Common myeloid progenitor, CD34-positive (primary cell): Measurements from ENCODE around the gene ZNF48.
A peak's percentile ranks its signal among the peaks of the same experiment; 100 is the strongest.

Experiments
- CTCF ChIA-PET: fragments of 350-600 bp; sonication (Branson Sonifier 250); formaldehyde crosslinking; loops from one replicate; lab custom pipeline; 2021; ENCODE audit warnings: antibody characterized with exemption; lab: Charles Lee
- POLR2A ChIA-PET: fragments of 350-600 bp; sonication (Branson Sonifier 250); formaldehyde crosslinking; loops from one replicate; lab custom pipeline; 2021; ENCODE audit warnings: antibody characterized with exemption; lab: Charles Lee
- DNase-seq, 3 donors: peaks; one replicate each; pipeline versions ENCODE4 v3.0.0 to v3.0.0-alpha.2; 2013
- H3K27ac ChIP-seq, 2 experiments: 1 replicate in 1 of 2; 2 replicates in 1 of 2; pipeline ENCODE4 v1.7.0; 2013; ENCODE audit warnings: inconsistent platforms in 2 of 2, low read length in 2 of 2, mild to moderate bottlenecking in 2 of 2, low read depth in 1 of 2, moderate library complexity in 1 of 2; ENCODE audit not compliant: severe bottlenecking in 2 of 2, insufficient read depth in 1 of 2, poor library complexity in 1 of 2
- H3K27me3 ChIP-seq, 5 experiments: replicated peaks in 2 of 5; 1 replicate in 3 of 5; 2 replicates in 2 of 5; pipeline versions ENCODE4 v1.6.1 to v1.7.0; 2013; ENCODE audit warnings: low read length in 4 of 5, mild to moderate bottlenecking in 2 of 5, moderate library complexity in 2 of 5, inconsistent platforms in 1 of 5; ENCODE audit not compliant: insufficient read depth in 5 of 5, control insufficient read depth in 4 of 5
- H3K36me3 ChIP-seq, 4 experiments: 1 replicate in 2 of 4; 2 replicates in 2 of 4; pipeline versions ENCODE4 v1.6.1 to v1.7.0; 2013; ENCODE audit warnings: low read length in 3 of 4, control low read depth in 1 of 4, mild to moderate bottlenecking in 1 of 4; ENCODE audit not compliant: control insufficient read depth in 4 of 4, insufficient read depth in 4 of 4
- H3K4me1 ChIP-seq, 4 experiments: 1 replicate in 3 of 4; 2 replicates in 1 of 4; pipeline versions ENCODE4 v1.6.1 to v1.7.1; 2013; ENCODE audit warnings: low read length in 3 of 4, mild to moderate bottlenecking in 3 of 4, control low read depth in 1 of 4, inconsistent platforms in 1 of 4, moderate library complexity in 1 of 4; ENCODE audit not compliant: control insufficient read depth in 4 of 4, insufficient read depth in 4 of 4; ENCODE audit errors: control extremely low read depth in 1 of 4
- H3K4me3 ChIP-seq, 7 experiments: 1 replicate in 4 of 7; 2 replicates in 3 of 7; pipeline versions ENCODE4 v1.5.1 to v1.7.0; 2013; ENCODE audit warnings: mild to moderate bottlenecking in 7 of 7, low read length in 6 of 7, moderate library complexity in 6 of 7, inconsistent platforms in 2 of 7, low read depth in 2 of 7, control low read depth in 1 of 7; ENCODE audit not compliant: insufficient read depth in 4 of 7, control insufficient read depth in 1 of 7; ENCODE audit errors: extremely low read depth in 1 of 7
- H3K9me3 ChIP-seq, 5 experiments: 1 replicate in 4 of 5; 2 replicates in 1 of 5; pipeline versions ENCODE4 v1.6.1 to v1.7.1; 2013; ENCODE audit warnings: low read length in 4 of 5, mild to moderate bottlenecking in 2 of 5, inconsistent platforms in 1 of 5, low read depth in 1 of 5, moderate library complexity in 1 of 5; ENCODE audit not compliant: control insufficient read depth in 4 of 5, insufficient read depth in 2 of 5; ENCODE audit errors: control extremely low read depth in 1 of 5
- WGBS: methylation state at CpG from one replicate; pipeline ENCODE4 v1.1.5; 2013; ENCODE audit not compliant: insufficient coverage; 5-methylcytosine and 5-hydroxymethylcytosine counted together

The ZNF48 gene

GRCh38 chr16:30434852-30435251 lies 39.6 kb downstream of the ZNF48 start:
- no peaks in the 10 kb centered on the region for H3K27me3 ChIP-seq
- POLR2A ChIA-PET: no interaction called here
- no peak overlapping the region for H3K4me3 ChIP-seq
- DNase-seq: no peak
- H3K4me1 ChIP-seq: peaks cover 0 to 11% (median 6%) of the 10 kb centered on the region in 4 experiments
- no peaks in the 10 kb centered on the region for H3K9me3 ChIP-seq
- no peak overlapping the region for H3K27ac ChIP-seq
- H3K36me3 ChIP-seq: no peaks in the 10 kb centered on the region
- WGBS: 91% methylated on average over 4 of the region's 4 CpGs
- CTCF ChIA-PET: interaction anchor here (1.0 to 2.4 kb wide), 3 partner anchors 10 to 194 kb away, joined by 3 to 8 read pairs (median 3); no protein-coding TSS in a partner anchor

- H3K4me1 ChIP-seq: peaks cover 0 to 14% (median 3%) of the 10 kb centered on the region in 4 experiments
- H3K4me3 ChIP-seq: no peak overlapping the region
- DNase-seq: no peak
- no peaks in the 10 kb centered on the region for H3K36me3 ChIP-seq
- CTCF ChIA-PET: interaction anchor here (1.2 kb wide), 1 partner anchor 12 kb away, joined by 3 read pairs; no protein-coding TSS in a partner anchor
- POLR2A ChIA-PET: no interaction called here
- 100% methylated on average over 3 of the region's 3 CpGs for WGBS
- H3K9me3 ChIP-seq: no peaks in the 10 kb centered on the region
- no peaks in the 10 kb centered on the region for H3K27me3 ChIP-seq
- no peak overlapping the region for H3K27ac ChIP-seq
Observed at GRCh38 chr16:30437511-30438046, 42.4 kb downstream of the ZNF48 start.

GRCh38 chr16:30438835-30439234 lies 43.6 kb downstream of the ZNF48 start:
- peaks cover 0 to 16% (median 6%) of the 10 kb centered on the region in 4 experiments for H3K4me1 ChIP-seq
- no peak overlapping the region for H3K27ac ChIP-seq
- no peaks in the 10 kb centered on the region for H3K27me3 ChIP-seq
- peaks cover 0 to 10% (median 6%) of the 10 kb centered on the region in 4 experiments for H3K36me3 ChIP-seq
- 89% methylated on average over 3 of the region's 5 CpGs for WGBS
- ChIA-PET POLR2A (no interaction called here), CTCF (interaction anchor here (1.2 to 1.8 kb wide), 2 partner anchors 9 to 10 kb away, joined by 3 to 5 read pairs; partner anchors contain the start of gene DCTPP1)
- no peaks in the 10 kb centered on the region for H3K9me3 ChIP-seq
- no peak overlapping the region for H3K4me3 ChIP-seq
- no peak for DNase-seq

- Histone ChIP-seq H3K9me3 (no peaks in the 10 kb centered on the region), H3K4me3 (no peak overlapping the region), H3K36me3 (peaks cover 0 to 19% (median 10%) of the 10 kb centered on the region in 4 experiments), H3K4me1 (peaks cover 3 to 23% (median 15%) of the 10 kb centered on the region in 4 experiments), H3K27ac (no peak overlapping the region), H3K27me3 (no peaks in the 10 kb centered on the region)
- peak in 2 of 3 donors; percentile 48 to 58 for DNase-seq
- ChIA-PET POLR2A (interaction anchor here (0.6 to 1.1 kb wide), 2 partner anchors 22 to 24 kb away, joined by 3 to 4 read pairs; no protein-coding TSS in a partner anchor), CTCF (interaction anchor here (1.7 to 1.8 kb wide), 2 partner anchors 9 to 10 kb away, joined by 4 to 5 read pairs; partner anchors contain the start of gene DCTPP1)
- WGBS: 86% methylated on average over 4 of the region's 6 CpGs
Observed at GRCh38 chr16:30439720-30440348, 44.6 kb downstream of the ZNF48 start.

DNA sequence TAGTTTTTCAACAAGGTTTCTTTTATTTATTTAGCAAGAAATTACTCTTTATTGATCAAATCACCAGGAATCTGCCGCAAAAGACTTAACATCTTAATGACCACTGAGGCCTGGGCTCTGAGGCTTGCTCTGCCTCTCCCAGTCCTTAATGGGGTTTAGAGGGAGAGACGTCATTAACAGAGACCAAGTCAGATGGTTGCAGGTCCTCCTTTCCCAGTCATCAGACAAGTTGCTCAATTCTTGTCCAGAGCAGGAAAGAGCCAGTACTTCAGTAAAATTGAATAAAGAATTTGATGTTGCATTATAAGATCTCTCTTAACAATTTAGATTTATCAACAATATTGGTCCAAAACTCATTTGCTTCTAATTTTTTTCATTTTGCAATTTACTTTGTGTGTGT lies 48.4 kb downstream of the ZNF48 start:
- no peaks in the 10 kb centered on the region for H3K9me3 ChIP-seq
- ChIA-PET CTCF (interaction anchor here (0.6 to 2.5 kb wide), 4 partner anchors 13 to 193 kb away, joined by 3 to 12 read pairs (median 4); partner anchors contain the start of gene DCTPP1), POLR2A (no interaction called here)
- DNase-seq: no peak
- H3K36me3 ChIP-seq: peaks cover 0 to 19% (median 10%) of the 10 kb centered on the region in 4 experiments
- H3K4me3 ChIP-seq: no peak overlapping the region
- H3K27ac ChIP-seq: no peak overlapping the region
- 100% methylated on average over 1 of the region's 2 CpGs for WGBS
- H3K27me3 ChIP-seq: no peaks in the 10 kb centered on the region
- peaks cover 3 to 38% (median 26%) of the 10 kb centered on the region in 4 experiments for H3K4me1 ChIP-seq

DNA sequence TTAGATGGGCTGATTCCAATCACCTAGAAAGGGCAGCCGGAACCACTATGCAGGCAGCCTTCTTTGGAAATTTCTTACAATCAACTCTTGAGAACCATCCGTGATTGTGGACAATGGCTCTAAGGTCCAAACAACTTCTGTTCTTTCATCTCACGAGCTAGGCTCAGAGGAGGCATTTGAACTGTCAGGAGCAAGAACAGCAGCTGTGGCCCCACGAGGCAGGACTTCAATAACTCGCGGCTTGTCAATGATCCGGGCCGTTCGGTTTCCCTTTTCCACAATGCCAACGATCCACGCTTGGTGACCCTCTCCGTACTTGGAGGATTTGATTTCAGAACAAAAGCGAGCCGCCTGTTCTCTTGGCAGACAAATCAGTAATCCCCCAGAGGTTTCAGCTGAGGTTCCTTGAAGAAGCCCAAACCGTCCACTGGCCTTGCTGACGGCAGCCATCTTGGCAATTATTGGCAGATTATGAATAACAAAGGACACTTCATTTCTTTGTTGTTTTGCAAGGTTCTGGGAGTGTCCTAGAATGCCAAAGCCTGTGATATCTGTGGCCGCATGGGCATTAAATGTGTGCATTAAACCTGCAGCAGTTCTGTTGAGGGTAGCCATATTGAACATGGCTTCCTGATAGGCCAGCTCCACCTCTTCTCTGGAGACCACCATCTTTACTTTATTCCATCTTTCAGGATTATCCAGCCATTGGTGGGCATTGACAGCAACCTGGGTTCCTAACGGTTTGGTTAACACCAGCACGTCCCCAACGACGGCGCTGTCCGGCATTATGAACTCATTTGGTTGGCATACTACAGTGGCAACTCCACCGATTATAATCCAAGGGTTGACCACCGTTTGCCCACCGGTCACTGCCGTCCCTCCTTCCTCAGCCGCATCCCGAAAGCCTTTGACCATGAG lies 49.3 kb downstream of the ZNF48 start:
- WGBS: 95% methylated on average over 28 of the region's 29 CpGs
- Histone ChIP-seq H3K36me3 (peaks cover 0 to 19% (median 10%) of the 10 kb centered on the region in 4 experiments), H3K27me3 (no peaks in the 10 kb centered on the region), H3K27ac (peak overlapping the region; percentile 94 to 98), H3K4me3 (peak overlapping the region; percentile 65 to 99 (median 95)), H3K4me1 (peaks cover 3 to 38% (median 26%) of the 10 kb centered on the region in 4 experiments), H3K9me3 (no peaks in the 10 kb centered on the region)
- no peak for DNase-seq
- CTCF ChIA-PET: interaction anchor here (0.6 to 5.6 kb wide), 9 partner anchors 9 to 202 kb away, joined by 3 to 37 read pairs (median 3); partner anchors contain the start of genes DCTPP1 and ZNF747
- POLR2A ChIA-PET: interaction anchor here (0.8 to 1.0 kb wide), 2 partner anchors 27 to 83 kb away, joined by 3 to 6 read pairs; no protein-coding TSS in a partner anchor
